K562 (cell line): ENCODE measurements around the gene CDHR2. TPM values are rescaled to one million over a fixed set of nuclear protein-coding genes. Genes with fewer than 3 reads are reported as not detected.
A peak's percentile ranks its signal among the peaks of the same experiment; 100 is the strongest.

Source experiments
- BHLHE40 ChIP-seq: IDR thresholded peaks from 2 replicates; pipeline ENCODE4 v1.6.1; 2011; ENCODE audit warnings: low read length, improper control_type of control experiment
- CHD1 ChIP-seq: fragments of 200-600 bp; sonication (generic); IDR thresholded peaks from one replicate; pipeline ENCODE4 v1.6.1; 2012; ENCODE audit warnings: mild to moderate bottlenecking, moderate library complexity, low read length, inconsistent platforms
- CXXC5 ChIP-seq: fragments of 250-450 bp; sonication (Bioruptor Pico); IDR thresholded peaks from 2 replicates; pipeline ENCODE4 v1.8.0; 2022; ENCODE audit warnings: inconsistent platforms, mild to moderate bottlenecking, moderate library complexity
- DDX20 ChIP-seq: fragments of 450-650 bp; IDR thresholded peaks from 2 replicates; pipeline ENCODE4 v1.6.1; 2016; ENCODE audit warnings: missing genetic modification characterization, low read depth, mild to moderate bottlenecking, missing compliant biosample characterization, moderate library complexity
- EGR1 ChIP-seq: fragments of 450-650 bp; conservative IDR thresholded peaks from 2 replicates; pipeline ENCODE4 v1.6.1; 2017; ENCODE audit warnings: mild to moderate bottlenecking
- ESRRB ChIP-seq: fragments of 250-450 bp; sonication (Bioruptor Pico); IDR thresholded peaks from 2 replicates; pipeline ENCODE4 v1.5.0; 2020; ENCODE audit warnings: mild to moderate bottlenecking, moderate library complexity, borderline replicate concordance
- HNRNPL ChIP-seq: fragments of 200-400 bp; formaldehyde crosslinking; IDR thresholded peaks from 2 replicates; pipeline ENCODE4 v1.6.1; 2017; ENCODE audit warnings: low read depth, mild to moderate bottlenecking, low read length
- KDM2B ChIP-seq: fragments of 250-450 bp; sonication (Bioruptor Pico); IDR thresholded peaks from 2 replicates; pipeline ENCODE4 v1.8.0; 2021; ENCODE audit warnings: mild to moderate bottlenecking, moderate library complexity
- MAZ ChIP-seq, 2 experiments: fragments of 450-650 bp in 1 of 2; sonication (generic) in 1 of 2; formaldehyde crosslinking; IDR thresholded peaks in 1 of 2; conservative IDR thresholded peaks in 1 of 2; 2 replicates each; pipeline versions ENCODE4 v1.4.0 to v1.5.0; 2020; ENCODE audit warnings: mild to moderate bottlenecking in 1 of 2, missing genetic modification reagents in 1 of 2
- NFIX ChIP-seq: fragments of 250-450 bp; sonication (Bioruptor Pico); IDR thresholded peaks from 2 replicates; pipeline ENCODE4 v1.4.0; 2020; ENCODE audit warnings: low read depth, mild to moderate bottlenecking, moderate library complexity
- POU5F1 ChIP-seq: fragments of 150-350 bp; IDR thresholded peaks from 2 replicates; pipeline ENCODE4 v1.6.1; 2014; ENCODE audit warnings: borderline replicate concordance, low read length, low read depth, mild to moderate bottlenecking; ENCODE audit not compliant: partially characterized antibody
- PRMT5 ChIP-seq: sonication (generic); formaldehyde crosslinking; IDR thresholded peaks from 2 replicates; pipeline ENCODE4 v1.5.0; 2020; ENCODE audit warnings: missing genetic modification reagents
- RBBP5 ChIP-seq: fragments of 200-600 bp; sonication (generic); IDR thresholded peaks from 2 replicates; pipeline ENCODE4 v1.6.1; 2012; ENCODE audit warnings: borderline replicate concordance, mild to moderate bottlenecking, low read length, control low read depth, inconsistent platforms; ENCODE audit not compliant: insufficient read depth, poor library complexity, severe bottlenecking
- RHOXF2B ChIP-seq: fragments of 250-450 bp; sonication (Bioruptor Pico); conservative IDR thresholded peaks from 2 replicates; pipeline ENCODE4 v1.5.1; 2021
- SMAD2 ChIP-seq: fragments of 150-350 bp; IDR thresholded peaks from 2 replicates; pipeline ENCODE4 v1.6.1; 2014; ENCODE audit warnings: low read depth, mild to moderate bottlenecking, low read length
- U2AF2 ChIP-seq: fragments of 200-400 bp; formaldehyde crosslinking; optimal IDR thresholded peaks from 2 replicates; pipeline ENCODE3; 2017; ENCODE audit warnings: low read depth, mild to moderate bottlenecking, low read length
- ZFPM2 ChIP-seq: fragments of 250-450 bp; sonication (Bioruptor Pico); IDR thresholded peaks from 2 replicates; pipeline ENCODE4 v1.5.1; 2022; ENCODE audit warnings: mild to moderate bottlenecking
- ZNF174 ChIP-seq: fragments of 250-450 bp; sonication (Bioruptor Pico); IDR thresholded peaks from 2 replicates; pipeline ENCODE4 v1.4.0; 2020; ENCODE audit warnings: mild to moderate bottlenecking
- ZNF232 ChIP-seq: sonication (generic); formaldehyde crosslinking; IDR thresholded peaks from 2 replicates; pipeline ENCODE4 v1.8.0; 2022; ENCODE audit warnings: mild to moderate bottlenecking, missing genetic modification reagents
- ZNF586 ChIP-seq: fragments of 450-650 bp; formaldehyde crosslinking; conservative IDR thresholded peaks from 2 replicates; pipeline ENCODE4 v1.4.0; 2020; ENCODE audit warnings: mild to moderate bottlenecking, moderate library complexity
- ZNF707 ChIP-seq: fragments of 250-450 bp; sonication (Bioruptor Pico); conservative IDR thresholded peaks from 2 replicates; pipeline ENCODE4 v1.8.0; 2022; ENCODE audit warnings: inconsistent platforms, mild to moderate bottlenecking, moderate library complexity
- ZNF79 ChIP-seq: fragments of 250-450 bp; sonication (Bioruptor Pico); IDR thresholded peaks from 2 replicates; pipeline ENCODE4 v1.4.0; 2020; ENCODE audit warnings: low read depth, mild to moderate bottlenecking, moderate library complexity
- ZNF830 ChIP-seq: fragments of 250-450 bp; sonication (Bioruptor Pico); IDR thresholded peaks from 2 replicates; pipeline ENCODE4 v1.5.0; 2021; ENCODE audit warnings: mild to moderate bottlenecking
- polyA plus RNA-seq, 8 experiments: library from polyadenylated mRNA; depleted of rRNA in 4 of 8; stranded (reverse) in 5 of 8; unstranded in 3 of 8; fragments of >200 nt; fragmentation: Nextera tagmentation in 2 of 8; fragmentation: Illumina TruSeq in 1 of 8; extraction: Ambion mirVana in 2 of 8; extraction: Trizol in 1 of 8; gene quantifications; 2 replicates each; pipeline versions ENCODE4 v1.2.1 to v1.2.3, GENCODE V29; 2011 to 2014; ENCODE audit warnings: inconsistent platforms in 1 of 8, missing spikeins in 1 of 8
- total RNA-seq, 7 experiments: library from RNA; depleted of rRNA in 6 of 7; stranded (reverse); fragments of >200 nt in 6 of 7; fragmentation: Illumina TruSeq in 2 of 7; extraction: Trizol in 2 of 7; gene quantifications; 2 replicates each; pipeline versions ENCODE4 v1.2.1 to v1.2.3, GENCODE V29; 2011 to 2021; ENCODE audit warnings: low replicate concordance in 1 of 7
- TF ChIP-seq, protein P1 (sequence below): fragments of 450-650 bp; formaldehyde crosslinking; IDR thresholded peaks from 2 replicates; pipeline ENCODE4 v1.4.0; 2020; ENCODE audit warnings: mild to moderate bottlenecking, moderate library complexity
- TF ChIP-seq, protein P2 (sequence below): fragments of 250-450 bp; sonication (Bioruptor Pico); IDR thresholded peaks from 2 replicates; pipeline ENCODE4 v1.5.0; 2021
- TF ChIP-seq, protein P3 (sequence below): fragments of 250-450 bp; sonication (Bioruptor Pico); IDR thresholded peaks from 2 replicates; pipeline ENCODE4 v1.8.0; 2022; ENCODE audit warnings: inconsistent platforms

CDHR2 gene
- total and polyA plus RNA-seq, 9 of the 15 experiments (the other 6 are each of a cell fraction or from before 2014, with no cell fraction given), result 0.01 to 0.62 (median 0.09) TPM; not detected in 2

DNA sequence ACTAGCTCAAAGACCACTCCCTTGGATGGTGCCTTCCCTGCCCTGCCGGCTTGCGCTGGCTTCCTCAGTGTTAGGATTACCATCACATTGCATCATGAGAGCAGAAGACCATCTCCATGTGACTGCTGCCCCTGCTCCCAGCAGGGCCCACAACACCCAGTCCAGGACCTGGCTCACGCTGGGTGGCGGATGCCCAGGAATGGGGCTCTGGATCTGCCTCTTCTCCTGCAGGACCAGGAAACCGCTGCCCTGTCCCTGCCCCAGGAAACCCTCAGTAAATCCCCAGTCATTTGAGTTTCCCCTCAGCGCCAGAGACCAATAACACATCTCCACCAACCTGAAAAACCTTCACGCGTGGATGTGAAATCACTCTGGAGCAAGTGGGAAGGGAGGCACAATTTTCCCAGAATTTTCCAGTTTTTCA, 8.7 kb upstream of the CDHR2 start (continued):
- TF ChIP-seq BHLHE40 (no peak), ZNF830 (CRISPR knock-in tag) (no peak), ZFPM2 (CRISPR knock-in tag) (no peak), HNRNPL (no peak), CXXC5 (peak; percentile 84), ZNF174 (CRISPR knock-in tag) (no peak), NFIX (CRISPR knock-in tag) (no peak), POU5F1 (no peak), RHOXF2B (CRISPR knock-in tag) (no peak), SMAD2 (no peak), EGR1 (no peak), ZNF79 (CRISPR knock-in tag) (peak; percentile 47), PRMT5 (CRISPR knock-in tag) (no peak), RBBP5 (no peak), ZNF232 (no peak), ZNF707 (no peak), DDX20 (tag) (0 out of 2 replicates have a peak, but pooled peaks have one; percentile 44), ZNF586 (CRISPR knock-in tag) (no peak), MAZ (CRISPR knock-in tag; conservative IDR thresholded peaks at IDR 0.05 in 1 of 2, IDR thresholded peaks at IDR 0.05 in 1 of 2) (no peak; a peak in 1 of 4 replicates), CHD1 (no peak), KDM2B (CRISPR knock-in tag) (no peak), U2AF2 (no peak), ESRRB (no peak)
- TF ChIP-seq, protein P1, sequence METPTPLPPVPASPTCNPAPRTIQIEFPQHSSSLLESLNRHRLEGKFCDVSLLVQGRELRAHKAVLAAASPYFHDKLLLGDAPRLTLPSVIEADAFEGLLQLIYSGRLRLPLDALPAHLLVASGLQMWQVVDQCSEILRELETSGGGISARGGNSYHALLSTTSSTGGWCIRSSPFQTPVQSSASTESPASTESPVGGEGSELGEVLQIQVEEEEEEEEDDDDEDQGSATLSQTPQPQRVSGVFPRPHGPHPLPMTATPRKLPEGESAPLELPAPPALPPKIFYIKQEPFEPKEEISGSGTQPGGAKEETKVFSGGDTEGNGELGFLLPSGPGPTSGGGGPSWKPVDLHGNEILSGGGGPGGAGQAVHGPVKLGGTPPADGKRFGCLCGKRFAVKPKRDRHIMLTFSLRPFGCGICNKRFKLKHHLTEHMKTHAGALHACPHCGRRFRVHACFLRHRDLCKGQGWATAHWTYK, result no peak; the same call in 1 of the 2 replicates
- TF ChIP-seq, protein P2, sequence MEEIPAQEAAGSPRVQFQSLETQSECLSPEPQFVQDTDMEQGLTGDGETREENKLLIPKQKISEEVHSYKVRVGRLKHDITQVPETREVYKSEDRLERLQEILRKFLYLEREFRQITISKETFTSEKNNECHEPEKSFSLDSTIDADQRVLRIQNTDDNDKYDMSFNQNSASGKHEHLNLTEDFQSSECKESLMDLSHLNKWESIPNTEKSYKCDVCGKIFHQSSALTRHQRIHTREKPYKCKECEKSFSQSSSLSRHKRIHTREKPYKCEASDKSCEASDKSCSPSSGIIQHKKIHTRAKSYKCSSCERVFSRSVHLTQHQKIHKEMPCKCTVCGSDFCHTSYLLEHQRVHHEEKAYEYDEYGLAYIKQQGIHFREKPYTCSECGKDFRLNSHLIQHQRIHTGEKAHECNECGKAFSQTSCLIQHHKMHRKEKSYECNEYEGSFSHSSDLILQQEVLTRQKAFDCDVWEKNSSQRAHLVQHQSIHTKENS, result no peak
- TF ChIP-seq, protein P3, sequence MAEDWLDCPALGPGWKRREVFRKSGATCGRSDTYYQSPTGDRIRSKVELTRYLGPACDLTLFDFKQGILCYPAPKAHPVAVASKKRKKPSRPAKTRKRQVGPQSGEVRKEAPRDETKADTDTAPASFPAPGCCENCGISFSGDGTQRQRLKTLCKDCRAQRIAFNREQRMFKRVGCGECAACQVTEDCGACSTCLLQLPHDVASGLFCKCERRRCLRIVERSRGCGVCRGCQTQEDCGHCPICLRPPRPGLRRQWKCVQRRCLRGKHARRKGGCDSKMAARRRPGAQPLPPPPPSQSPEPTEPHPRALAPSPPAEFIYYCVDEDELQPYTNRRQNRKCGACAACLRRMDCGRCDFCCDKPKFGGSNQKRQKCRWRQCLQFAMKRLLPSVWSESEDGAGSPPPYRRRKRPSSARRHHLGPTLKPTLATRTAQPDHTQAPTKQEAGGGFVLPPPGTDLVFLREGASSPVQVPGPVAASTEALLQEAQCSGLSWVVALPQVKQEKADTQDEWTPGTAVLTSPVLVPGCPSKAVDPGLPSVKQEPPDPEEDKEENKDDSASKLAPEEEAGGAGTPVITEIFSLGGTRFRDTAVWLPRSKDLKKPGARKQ (CRISPR knock-in tag), result no peak
